HEK293 (cell line): ENCODE results near the gene CRY2.

Source experiments
- YY1 ChIP-seq: fragments of 450-650 bp; formaldehyde crosslinking; IDR thresholded peaks from 2 replicates; pipeline ENCODE4 v1.5.1; 2018; ENCODE audit warnings: missing biosample characterization, missing genetic modification characterization
- TF ChIP-seq, protein P1 (sequence below): fragments of 450-650 bp; formaldehyde crosslinking; IDR thresholded peaks from 2 replicates; pipeline ENCODE4 v1.5.1; 2016; ENCODE audit warnings: missing biosample characterization, missing genetic modification characterization

DNA sequence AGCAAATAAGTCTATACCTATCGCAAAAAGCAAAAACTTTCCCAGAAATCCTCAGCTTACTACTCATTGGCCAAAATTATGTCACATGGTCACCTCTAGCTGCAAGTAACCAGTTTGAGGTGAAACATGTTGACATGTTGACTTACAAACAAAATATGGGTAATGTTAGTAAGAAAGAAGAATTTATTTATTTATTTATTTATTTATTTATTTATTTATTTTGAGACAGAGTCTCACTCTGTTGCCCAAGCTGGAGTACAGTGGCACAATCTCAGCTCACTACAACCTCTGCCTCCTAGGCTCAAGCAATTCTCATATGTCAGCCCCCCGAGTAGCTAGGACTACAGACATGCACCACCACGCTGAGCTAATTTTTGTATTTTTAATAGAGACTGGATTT, 47.7 kb upstream of the CRY2 start:
- TF ChIP-seq, protein P1, sequence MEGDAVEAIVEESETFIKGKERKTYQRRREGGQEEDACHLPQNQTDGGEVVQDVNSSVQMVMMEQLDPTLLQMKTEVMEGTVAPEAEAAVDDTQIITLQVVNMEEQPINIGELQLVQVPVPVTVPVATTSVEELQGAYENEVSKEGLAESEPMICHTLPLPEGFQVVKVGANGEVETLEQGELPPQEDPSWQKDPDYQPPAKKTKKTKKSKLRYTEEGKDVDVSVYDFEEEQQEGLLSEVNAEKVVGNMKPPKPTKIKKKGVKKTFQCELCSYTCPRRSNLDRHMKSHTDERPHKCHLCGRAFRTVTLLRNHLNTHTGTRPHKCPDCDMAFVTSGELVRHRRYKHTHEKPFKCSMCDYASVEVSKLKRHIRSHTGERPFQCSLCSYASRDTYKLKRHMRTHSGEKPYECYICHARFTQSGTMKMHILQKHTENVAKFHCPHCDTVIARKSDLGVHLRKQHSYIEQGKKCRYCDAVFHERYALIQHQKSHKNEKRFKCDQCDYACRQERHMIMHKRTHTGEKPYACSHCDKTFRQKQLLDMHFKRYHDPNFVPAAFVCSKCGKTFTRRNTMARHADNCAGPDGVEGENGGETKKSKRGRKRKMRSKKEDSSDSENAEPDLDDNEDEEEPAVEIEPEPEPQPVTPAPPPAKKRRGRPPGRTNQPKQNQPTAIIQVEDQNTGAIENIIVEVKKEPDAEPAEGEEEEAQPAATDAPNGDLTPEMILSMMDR (tag by site-specific recombination): no peak
- TF ChIP-seq YY1 (tag by site-specific recombination): no peak
